GM12891 (cell line): ENCODE results near the gene SCLT1.

Source experiments
- PAX5 ChIP-seq: IDR thresholded peaks from 2 replicates; pipeline ENCODE4 v1.6.1; 2011; ENCODE audit warnings: low read length, moderate library complexity, mild to moderate bottlenecking; ENCODE audit not compliant: insufficient read depth, severe bottlenecking
- POLR2A ChIP-seq: IDR thresholded peaks from 2 replicates; pipeline ENCODE4 v1.6.1; 2011; ENCODE audit warnings: low read depth, low read length, control low read depth
- POLR2AphosphoS5 ChIP-seq: IDR thresholded peaks from 2 replicates; pipeline ENCODE4 v1.6.1; 2011; ENCODE audit warnings: low read depth, low read length, control low read depth
- POU2F2 ChIP-seq: IDR thresholded peaks from 2 replicates; pipeline ENCODE4 v1.6.1; 2011; ENCODE audit warnings: low read depth, mild to moderate bottlenecking, control low read depth, low read length, moderate library complexity
- SPI1 ChIP-seq: IDR thresholded peaks from 2 replicates; pipeline ENCODE4 v1.6.1; 2011; ENCODE audit warnings: low read depth, low read length, control low read depth
- TAF1 ChIP-seq: IDR thresholded peaks from 2 replicates; pipeline ENCODE4 v1.6.1; 2011; ENCODE audit warnings: low read depth, low read length, control low read depth

DNA sequence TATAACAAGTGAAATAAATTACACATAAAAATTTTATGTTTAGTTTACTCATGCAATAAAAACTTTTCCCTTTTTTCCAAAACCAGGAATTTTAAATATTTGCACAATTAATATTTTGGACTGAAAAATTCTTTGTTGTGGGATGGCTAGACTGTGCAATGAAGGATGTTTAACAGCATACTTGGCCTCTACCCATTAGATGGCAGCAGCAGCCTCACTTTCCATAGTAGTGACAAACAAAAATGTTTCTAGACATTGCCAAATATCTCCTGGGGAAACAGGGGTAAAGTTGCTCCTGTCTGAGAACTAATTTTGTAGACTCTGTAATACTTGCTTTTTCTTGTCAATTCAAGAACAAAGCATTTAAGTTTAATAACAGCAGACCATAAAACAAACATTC, 49.8 kb downstream of the SCLT1 start:
- TF ChIP-seq POLR2AphosphoS5 (no peak), POLR2A (no peak), TAF1 (no peak), PAX5 (no peak), POU2F2 (no peak), SPI1 (no peak)
